Trophoblast cell (in vitro differentiated cells and primary cell): ENCODE measurements around the gene ATP8B2.
"Not testable (repeated sequence)": the region's sequence is repeated elsewhere in the genome, so short reads cannot be mapped to it uniquely, and the experiment has no call there.

Source experiments
- DNase-seq, 2 donors: peaks; one replicate each; pipeline ENCODE4 v3.0.0-alpha.2; 2016
- H2AFZ ChIP-seq: 2 replicates; pipeline ENCODE4 v1.6.1; 2013; ENCODE audit warnings: low read length, moderate library complexity, mild to moderate bottlenecking; ENCODE audit not compliant: insufficient read depth, poor library complexity
- H2AK5ac ChIP-seq: 2 replicates; pipeline ENCODE4 v1.6.1; 2013; ENCODE audit warnings: mild to moderate bottlenecking, low read length
- H2BK120ac ChIP-seq: 2 replicates; pipeline ENCODE4 v1.6.1; 2013; ENCODE audit warnings: low read length, mild to moderate bottlenecking, moderate library complexity; ENCODE audit not compliant: insufficient read depth, poor library complexity
- H2BK12ac ChIP-seq: 2 replicates; pipeline ENCODE4 v1.6.1; 2013; ENCODE audit warnings: mild to moderate bottlenecking, low read length, moderate library complexity
- H2BK5ac ChIP-seq: 2 replicates; pipeline ENCODE4 v1.6.1; 2013; ENCODE audit warnings: low read length, low read depth, moderate library complexity, mild to moderate bottlenecking; ENCODE audit not compliant: poor library complexity
- H3K14ac ChIP-seq: 2 replicates; pipeline ENCODE4 v1.6.1; 2013; ENCODE audit warnings: mild to moderate bottlenecking, low read length
- H3K18ac ChIP-seq: 2 replicates; pipeline ENCODE4 v1.6.1; 2013; ENCODE audit warnings: mild to moderate bottlenecking, low read length
- H3K23ac ChIP-seq: 2 replicates; pipeline ENCODE4 v1.6.1; 2013; ENCODE audit warnings: low read length
- H3K27ac ChIP-seq: 2 replicates; pipeline ENCODE4 v1.5.1; 2013; ENCODE audit warnings: low read depth, mild to moderate bottlenecking, inconsistent platforms, low read length, moderate library complexity
- H3K27me3 ChIP-seq: 2 replicates; pipeline ENCODE4 v1.6.1; 2013; ENCODE audit warnings: inconsistent platforms, mild to moderate bottlenecking, low read length, moderate library complexity; ENCODE audit not compliant: insufficient read depth
- H3K36me3 ChIP-seq, 2 experiments: 1 replicate in 1 of 2; 2 replicates in 1 of 2; pipeline ENCODE4 v1.6.1; 2013; ENCODE audit warnings: low read length in 2 of 2, mild to moderate bottlenecking in 2 of 2, moderate library complexity in 1 of 2; ENCODE audit not compliant: insufficient read depth in 2 of 2, control insufficient read depth in 1 of 2
- H3K4ac ChIP-seq: 2 replicates; pipeline ENCODE4 v1.6.1; 2013; ENCODE audit warnings: low read depth, mild to moderate bottlenecking, low read length, moderate library complexity
- H3K4me1 ChIP-seq, 2 experiments: 1 replicate in 1 of 2; 2 replicates in 1 of 2; pipeline ENCODE4 v1.6.1; 2013; ENCODE audit warnings: low read length in 2 of 2, mild to moderate bottlenecking in 2 of 2, moderate library complexity in 1 of 2; ENCODE audit not compliant: insufficient read depth in 2 of 2, control insufficient read depth in 1 of 2
- H3K4me2 ChIP-seq: 2 replicates; pipeline ENCODE4 v1.6.1; 2013; ENCODE audit warnings: inconsistent platforms, mild to moderate bottlenecking, low read length, moderate library complexity
- H3K4me3 ChIP-seq: 2 replicates; pipeline ENCODE4 v1.5.1; 2013; ENCODE audit warnings: mild to moderate bottlenecking, low read depth, low read length, inconsistent platforms
- H3K79me1 ChIP-seq: one replicate; pipeline ENCODE4 v1.6.1; 2013; ENCODE audit warnings: low read length
- H3K79me2 ChIP-seq: 2 replicates; pipeline ENCODE4 v1.6.1; 2013; ENCODE audit warnings: low read length, mild to moderate bottlenecking; ENCODE audit not compliant: control insufficient read depth, insufficient read depth, poor library complexity
- H3K9ac ChIP-seq: 2 replicates; pipeline ENCODE4 v1.6.1; 2013; ENCODE audit warnings: mild to moderate bottlenecking, low read length
- H3K9me3 ChIP-seq: 2 replicates; pipeline ENCODE4 v1.6.1; 2013; ENCODE audit warnings: low read depth, mild to moderate bottlenecking, control low read depth, inconsistent platforms, low read length; ENCODE audit not compliant: insufficient read depth
- H4K12ac ChIP-seq: 2 replicates; pipeline ENCODE4 v1.6.1; 2013; ENCODE audit warnings: low read depth, mild to moderate bottlenecking, low read length, moderate library complexity
- H4K8ac ChIP-seq: 2 replicates; pipeline ENCODE4 v1.6.1; 2013; ENCODE audit warnings: low read depth, mild to moderate bottlenecking, low read length, moderate library complexity
- H4K91ac ChIP-seq: one replicate; pipeline ENCODE4 v1.6.1; 2013; ENCODE audit warnings: low read depth, mild to moderate bottlenecking, low read length, moderate library complexity
- WGBS: extraction: QIAGEN DNeasy Blood & Tissue Kit; methylation state at CpG from one replicate; pipeline ENCODE4 v1.1.7; 2013; ENCODE audit warnings: missing lambda C conversion rate; ENCODE audit not compliant: insufficient read length, insufficient coverage; ENCODE audit errors: extremely low coverage; 5-methylcytosine and 5-hydroxymethylcytosine counted together

ATP8B2 gene

DNA sequence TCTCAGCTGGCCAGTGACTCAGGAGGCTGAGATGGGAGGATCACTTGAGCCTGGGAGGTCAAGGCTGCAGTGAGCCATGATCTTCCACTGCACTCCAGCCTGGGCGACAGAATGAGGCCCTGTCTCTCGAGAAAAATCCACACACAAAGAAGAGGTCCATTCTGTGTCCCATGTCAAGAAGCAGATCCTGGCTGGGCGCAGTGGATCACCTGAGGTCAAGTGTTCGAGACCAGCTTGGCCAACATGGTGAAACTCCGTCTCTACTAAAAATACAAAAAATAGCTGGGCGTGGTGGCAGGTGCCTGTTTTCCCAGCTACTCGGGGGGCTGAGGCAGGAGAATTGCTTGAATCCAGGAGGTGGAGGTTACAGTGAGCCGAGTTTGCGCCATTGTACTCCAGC, 16.0 kb downstream of the ATP8B2 start:
- peaks cover 52 to 53% of the 10 kb centered on the region in 2 experiments for H3K36me3 ChIP-seq
- not testable (repeated sequence) for H2BK12ac ChIP-seq, DNase-seq, H3K14ac ChIP-seq, H3K27me3 ChIP-seq, H2BK120ac ChIP-seq, H2AK5ac ChIP-seq, H4K8ac ChIP-seq, H3K4me3 ChIP-seq, H3K79me1 ChIP-seq, H3K9ac ChIP-seq, H4K91ac ChIP-seq, H3K4me1 ChIP-seq, H3K4ac ChIP-seq, H3K27ac ChIP-seq, H3K79me2 ChIP-seq, H2BK5ac ChIP-seq, H3K18ac ChIP-seq, H2AFZ ChIP-seq, H3K23ac ChIP-seq, H3K4me2 ChIP-seq, H4K12ac ChIP-seq, H3K9me3 ChIP-seq
- WGBS, result no CpG with 5 or more reads among the region's 9 CpGs

DNA sequence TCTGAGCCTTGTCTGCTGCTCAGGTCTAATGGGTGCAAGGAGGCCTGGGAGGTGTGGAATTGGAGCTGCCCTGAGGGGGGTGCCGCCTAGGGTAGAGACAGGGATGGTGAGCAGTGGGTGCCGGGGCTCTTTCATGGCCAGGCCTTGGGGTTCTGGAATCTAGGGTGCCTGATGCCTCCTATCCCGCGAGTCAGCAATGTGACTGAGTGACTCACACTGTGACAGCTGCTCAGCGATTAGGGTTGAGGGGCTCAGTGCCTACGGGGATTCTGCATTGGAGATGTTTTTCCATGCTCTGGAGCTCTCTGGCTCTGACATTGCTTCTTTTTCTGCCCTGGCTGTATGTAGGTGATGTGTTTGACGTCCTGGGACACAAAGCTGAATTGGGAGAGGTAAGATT, 16.8 kb downstream of the ATP8B2 start:
- no peak overlapping the region for H3K27ac ChIP-seq
- no peak overlapping the region for H2BK5ac ChIP-seq
- H4K12ac ChIP-seq, result no peak overlapping the region
- no peaks in the 10 kb centered on the region for H3K27me3 ChIP-seq
- H2AFZ ChIP-seq, result no peak overlapping the region
- no peak overlapping the region for H3K23ac ChIP-seq
- H3K18ac ChIP-seq, result no peak overlapping the region
- no peak for DNase-seq
- no peak overlapping the region for H3K14ac ChIP-seq
- no peak overlapping the region for H2AK5ac ChIP-seq
- no peak overlapping the region for H3K4me3 ChIP-seq
- no peak overlapping the region for H3K4ac ChIP-seq
- no peak overlapping the region for H2BK120ac ChIP-seq
- H4K8ac ChIP-seq, result no peak overlapping the region
- H3K79me2 ChIP-seq, result no peaks in the 10 kb centered on the region
- H3K4me2 ChIP-seq, result no peak overlapping the region
- no CpG with 5 or more reads among the region's 7 CpGs for WGBS
- no peak overlapping the region for H4K91ac ChIP-seq
- H3K4me1 ChIP-seq, result no peaks in the 10 kb centered on the region
- no peak overlapping the region for H3K9ac ChIP-seq
- H3K79me1 ChIP-seq, result no peaks in the 10 kb centered on the region
- H3K9me3 ChIP-seq, result peaks cover 1% of the 10 kb centered on the region
- H3K36me3 ChIP-seq, result peaks cover 54 to 57% of the 10 kb centered on the region in 2 experiments
- H2BK12ac ChIP-seq, result no peak overlapping the region

DNA sequence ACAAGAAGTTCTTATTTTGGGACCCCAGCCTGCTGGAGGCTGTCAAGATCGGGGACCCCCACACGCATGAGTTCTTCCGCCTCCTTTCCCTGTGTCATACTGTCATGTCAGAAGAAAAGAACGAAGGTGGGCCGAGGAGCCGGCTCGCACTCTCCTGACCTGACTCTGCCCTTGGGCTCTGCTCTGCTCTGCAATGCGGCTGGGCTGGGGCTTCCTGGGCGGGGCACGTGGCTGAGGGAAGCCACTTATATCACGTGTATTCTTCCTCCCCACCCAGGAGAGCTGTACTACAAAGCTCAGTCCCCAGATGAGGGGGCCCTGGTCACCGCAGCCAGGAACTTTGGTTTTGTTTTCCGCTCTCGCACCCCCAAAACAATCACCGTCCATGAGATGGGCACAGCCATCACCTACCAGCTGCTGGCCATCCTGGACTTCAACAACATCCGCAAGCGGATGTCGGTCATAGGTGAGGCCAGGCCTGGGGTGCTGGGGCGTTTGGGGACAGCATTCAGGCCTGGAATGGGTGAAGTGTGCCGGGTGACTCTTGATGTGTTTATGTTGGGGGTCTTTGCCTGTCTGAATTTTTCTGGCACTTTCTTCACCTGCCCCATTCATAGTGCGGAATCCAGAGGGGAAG, 17.6 kb downstream of the ATP8B2 start:
- H2AFZ ChIP-seq, result no peak overlapping the region
- no peaks in the 10 kb centered on the region for H3K4me1 ChIP-seq
- H2BK5ac ChIP-seq, result no peak overlapping the region
- peaks cover 50 to 56% of the 10 kb centered on the region in 2 experiments for H3K36me3 ChIP-seq
- peaks cover 1% of the 10 kb centered on the region for H3K9me3 ChIP-seq
- H3K4me3 ChIP-seq, result no peak overlapping the region
- H4K8ac ChIP-seq, result no peak overlapping the region
- no peak overlapping the region for H2AK5ac ChIP-seq
- no peak overlapping the region for H4K12ac ChIP-seq
- H3K4me2 ChIP-seq, result no peak overlapping the region
- H3K27ac ChIP-seq, result no peak overlapping the region
- H3K4ac ChIP-seq, result no peak overlapping the region
- H4K91ac ChIP-seq, result no peak overlapping the region
- no peak overlapping the region for H3K23ac ChIP-seq
- no peak overlapping the region for H3K14ac ChIP-seq
- no CpG with 5 or more reads among the region's 21 CpGs for WGBS
- no peak overlapping the region for H3K18ac ChIP-seq
- no peak overlapping the region for H2BK120ac ChIP-seq
- H3K9ac ChIP-seq, result no peak overlapping the region
- H3K27me3 ChIP-seq, result no peaks in the 10 kb centered on the region
- H3K79me2 ChIP-seq, result no peaks in the 10 kb centered on the region
- DNase-seq, result no peak
- no peak overlapping the region for H2BK12ac ChIP-seq
- H3K79me1 ChIP-seq, result no peaks in the 10 kb centered on the region

DNA sequence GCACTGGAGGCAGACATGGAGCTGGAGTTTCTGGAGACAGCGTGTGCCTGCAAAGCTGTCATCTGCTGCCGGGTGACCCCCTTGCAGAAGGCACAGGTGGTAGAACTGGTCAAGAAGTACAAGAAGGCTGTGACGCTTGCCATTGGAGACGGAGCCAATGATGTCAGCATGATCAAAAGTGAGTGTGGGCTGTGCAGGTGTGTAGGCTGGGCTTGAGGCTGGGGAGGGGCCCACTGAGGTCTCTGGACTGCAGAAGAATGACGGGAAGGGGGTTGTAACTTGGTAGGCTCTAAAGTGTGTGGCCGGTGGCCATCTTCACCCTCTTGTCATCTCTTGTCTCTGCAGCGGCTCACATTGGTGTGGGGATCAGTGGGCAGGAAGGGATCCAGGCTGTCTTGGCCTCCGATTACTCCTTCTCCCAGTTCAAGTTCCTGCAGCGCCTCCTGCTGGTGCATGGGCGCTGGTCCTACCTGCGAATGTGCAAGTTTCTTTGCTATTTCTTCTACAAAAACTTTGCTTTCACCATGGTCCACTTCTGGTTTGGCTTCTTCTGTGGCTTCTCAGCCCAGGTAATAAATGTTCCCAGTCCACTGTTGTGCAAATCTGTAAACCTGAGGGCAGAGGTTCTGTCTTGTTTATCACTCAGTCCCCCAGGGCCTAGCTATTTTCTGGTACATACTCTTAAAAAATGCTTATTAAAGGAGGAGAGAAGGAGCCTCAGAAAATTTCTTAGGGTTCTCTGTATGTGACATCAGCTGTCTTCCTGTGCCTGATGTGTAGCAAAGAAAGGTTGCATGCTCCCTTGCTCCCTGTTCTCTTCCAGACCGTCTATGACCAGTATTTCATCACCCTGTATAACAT, 19.9 kb downstream of the ATP8B2 start:
- H3K14ac ChIP-seq, result no peak overlapping the region

More for the DNA sequence above, 19.9 kb downstream of the ATP8B2 start:
- no peak overlapping the region for H3K27ac ChIP-seq
- no peak overlapping the region for H2AK5ac ChIP-seq
- no peak overlapping the region for H2BK12ac ChIP-seq
- no peak overlapping the region for H4K12ac ChIP-seq
- WGBS, result no CpG with 5 or more reads among the region's 12 CpGs
- no peaks in the 10 kb centered on the region for H3K27me3 ChIP-seq
- no peak overlapping the region for H3K18ac ChIP-seq
- H3K9me3 ChIP-seq, result peaks cover 1% of the 10 kb centered on the region
- H3K36me3 ChIP-seq, result peaks cover 64 to 67% of the 10 kb centered on the region in 2 experiments
- H2BK5ac ChIP-seq, result no peak overlapping the region
- H4K91ac ChIP-seq, result no peak overlapping the region
- H3K23ac ChIP-seq, result no peak overlapping the region
- no peak overlapping the region for H2AFZ ChIP-seq
- no peak overlapping the region for H3K4me2 ChIP-seq
- no peak overlapping the region for H3K9ac ChIP-seq
- H3K4me1 ChIP-seq, result peaks cover 0 to 4% of the 10 kb centered on the region in 2 experiments
- H3K4me3 ChIP-seq, result no peak overlapping the region
- no peaks in the 10 kb centered on the region for H3K79me2 ChIP-seq
- no peak overlapping the region for H2BK120ac ChIP-seq
- no peaks in the 10 kb centered on the region for H3K79me1 ChIP-seq
- DNase-seq, result peak in 1 of 2 donors; percentile 62
- H4K8ac ChIP-seq, result no peak overlapping the region
- H3K4ac ChIP-seq, result no peak overlapping the region
